Right lobe of liver (tissue), 6 donors: ENCODE results near the gene AREL1. TPM values are rescaled to one million over a fixed set of nuclear protein-coding genes. Genes with fewer than 3 reads are reported as not detected.

Experiments used
- ATAC-seq, 4 donors: fragments of 200-7000 bp; cut with Tn5 transposase; one replicate each; pipeline ENCODE4 v1.9.1; 2020; ENCODE audit warnings: mild to moderate bottlenecking in 4 of 4, moderate library complexity in 4 of 4
- DNase-seq, 3 donors: peaks; one replicate each; pipeline ENCODE4 v3.0.0-alpha.2; 2020
- H3K27ac ChIP-seq, 3 donors: fragments of 200-600 bp; one replicate each; pipeline ENCODE4 v1.8.0; 2022
- H3K27me3 ChIP-seq, 2 donors: fragments of 200-600 bp; one replicate each; pipeline ENCODE4 v1.8.0; 2022
- H3K36me3 ChIP-seq, 4 donors: fragments of 200-600 bp; sonication (generic) in 1 of 4; one replicate each; pipeline versions ENCODE4 v1.5.1 to v1.8.0; 2017 to 2022; ENCODE audit warnings: control low read depth in 1 of 4
- H3K4me1 ChIP-seq, 4 donors: fragments of 200-600 bp; sonication (generic) in 1 of 4; one replicate each; pipeline versions ENCODE4 v1.5.1 to v1.8.0; 2017 to 2022; ENCODE audit warnings: control low read depth in 1 of 4
- H3K4me3 ChIP-seq, 3 donors: fragments of 200-600 bp; one replicate each; pipeline ENCODE4 v1.8.0; 2022
- H3K9me3 ChIP-seq, 4 donors: fragments of 200-600 bp; sonication (generic) in 1 of 4; one replicate each; pipeline versions ENCODE4 v1.5.1 to v1.8.0; 2017 to 2022; ENCODE audit warnings: control low read depth in 1 of 4
- POLR2A ChIP-seq: fragments of 450-650 bp; IDR thresholded peaks from one replicate; pipeline ENCODE4 v1.6.1; 2017; ENCODE audit warnings: antibody characterized with exemption, mild to moderate bottlenecking
- WGBS: methylation state at CpG from one replicate; pipeline ENCODE4 v1.1.6; 2018; ENCODE audit warnings: low coverage, low lambda C conversion rate; ENCODE audit not compliant: insufficient coverage; ENCODE audit errors: missing lambda C conversion rate; 5-methylcytosine and 5-hydroxymethylcytosine counted together
- intact Hi-C, 2 donors: fragments of 100-400 bp; cut with DNase I; formaldehyde crosslinking; loops; one replicate each; pipeline versions ENCODE4 v1.11.2 to v1.14.1; 2022
- total RNA-seq, 6 experiments: library from RNA; depleted of rRNA in 2 of 6; stranded (reverse); fragments of >200 nt in 2 of 6; fragmentation: NEBNext Ultra II Directional in 3 of 6; extraction: Animal tissue kit (Norgen Biotek cat#: 25700) in 3 of 6; gene quantifications; one replicate each; pipeline versions ENCODE4 v1.1.0 to v1.2.4, GENCODE V29; 2016 to 2023
- TF ChIP-seq, protein P1 (sequence below), 4 donors: fragments of 200-600 bp in 3 of 4; fragments of 450-650 bp in 1 of 4; IDR thresholded peaks; one replicate each; pipeline versions ENCODE4 v1.5.1 to v1.8.0; 2016 to 2022; ENCODE audit warnings: antibody characterized with exemption in 4 of 4, mild to moderate bottlenecking in 2 of 4
- donor health status: DM: no; HTN: yes; CAD: no.
- donor health status: DM: no; HTN: no; CAD: no.
- donor health status: DM: no; HTN: no; CAD: no.
- donor health status: DM: no; HTN: yes; CAD: no.
- donor health status: DM: no; HTN: yes; CAD: no.

Gene AREL1
- total RNA-seq, 6 experiments from 2014 or later, result 12.7 to 17.9 (median 15.9) TPM

DNA sequence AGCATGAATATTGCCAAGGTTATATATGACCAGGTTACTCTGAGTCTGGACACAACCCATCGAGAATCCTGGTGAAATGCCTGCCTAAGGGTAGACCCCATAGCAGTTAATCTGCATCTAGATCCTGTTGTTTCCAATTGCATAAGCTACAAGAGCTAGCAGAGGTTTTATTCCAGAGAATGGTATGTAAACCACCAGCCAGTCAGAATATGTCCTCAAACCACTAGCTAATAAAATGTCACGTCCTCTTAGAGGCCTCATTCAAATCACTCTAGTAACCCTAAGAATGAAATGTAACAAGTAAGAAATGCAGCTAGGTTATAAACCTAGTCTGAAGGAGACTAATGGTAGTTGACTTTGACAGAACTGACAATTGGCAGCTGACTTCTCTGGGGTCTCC is 41.3 kb upstream of the AREL1 start:
- intact Hi-C loops, result no loop called here

GRCh38 chr14:74747237-74747636 is 34.4 kb upstream of the AREL1 start:
- H3K27me3 ChIP-seq, result no peaks in the 10 kb centered on the region
- no peaks in the 10 kb centered on the region for H3K4me1 ChIP-seq
- ATAC-seq (no peak), DNase-seq (no peak)
- H3K27ac ChIP-seq, result no peak overlapping the region
- no peaks in the 10 kb centered on the region for H3K9me3 ChIP-seq
- TF ChIP-seq, protein P1, sequence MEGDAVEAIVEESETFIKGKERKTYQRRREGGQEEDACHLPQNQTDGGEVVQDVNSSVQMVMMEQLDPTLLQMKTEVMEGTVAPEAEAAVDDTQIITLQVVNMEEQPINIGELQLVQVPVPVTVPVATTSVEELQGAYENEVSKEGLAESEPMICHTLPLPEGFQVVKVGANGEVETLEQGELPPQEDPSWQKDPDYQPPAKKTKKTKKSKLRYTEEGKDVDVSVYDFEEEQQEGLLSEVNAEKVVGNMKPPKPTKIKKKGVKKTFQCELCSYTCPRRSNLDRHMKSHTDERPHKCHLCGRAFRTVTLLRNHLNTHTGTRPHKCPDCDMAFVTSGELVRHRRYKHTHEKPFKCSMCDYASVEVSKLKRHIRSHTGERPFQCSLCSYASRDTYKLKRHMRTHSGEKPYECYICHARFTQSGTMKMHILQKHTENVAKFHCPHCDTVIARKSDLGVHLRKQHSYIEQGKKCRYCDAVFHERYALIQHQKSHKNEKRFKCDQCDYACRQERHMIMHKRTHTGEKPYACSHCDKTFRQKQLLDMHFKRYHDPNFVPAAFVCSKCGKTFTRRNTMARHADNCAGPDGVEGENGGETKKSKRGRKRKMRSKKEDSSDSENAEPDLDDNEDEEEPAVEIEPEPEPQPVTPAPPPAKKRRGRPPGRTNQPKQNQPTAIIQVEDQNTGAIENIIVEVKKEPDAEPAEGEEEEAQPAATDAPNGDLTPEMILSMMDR (IDR thresholded peaks at IDR 0.05), result no peak
- TF ChIP-seq POLR2A, result no peak
- no peak overlapping the region for H3K4me3 ChIP-seq
- intact Hi-C loops, result no loop called here
- no peaks in the 10 kb centered on the region for H3K36me3 ChIP-seq
- 84% methylated on average over 2 of the region's 2 CpGs for WGBS

More for the DNA sequence above, 41.3 kb upstream of the AREL1 start:
- DNase-seq, result no peak
- H3K4me3 ChIP-seq, result no peak overlapping the region
- no peaks in the 10 kb centered on the region for H3K27me3 ChIP-seq
- no peak for ATAC-seq
- H3K9me3 ChIP-seq, result no peaks in the 10 kb centered on the region
- TF ChIP-seq POLR2A, result no peak
- TF ChIP-seq, protein P1 (IDR thresholded peaks at IDR 0.05), result no peak
- H3K4me1 ChIP-seq, result no peaks in the 10 kb centered on the region
- H3K36me3 ChIP-seq, result no peaks in the 10 kb centered on the region
- 56% methylated on average over 2 of the region's 2 CpGs for WGBS
- no peak overlapping the region for H3K27ac ChIP-seq

DNA sequence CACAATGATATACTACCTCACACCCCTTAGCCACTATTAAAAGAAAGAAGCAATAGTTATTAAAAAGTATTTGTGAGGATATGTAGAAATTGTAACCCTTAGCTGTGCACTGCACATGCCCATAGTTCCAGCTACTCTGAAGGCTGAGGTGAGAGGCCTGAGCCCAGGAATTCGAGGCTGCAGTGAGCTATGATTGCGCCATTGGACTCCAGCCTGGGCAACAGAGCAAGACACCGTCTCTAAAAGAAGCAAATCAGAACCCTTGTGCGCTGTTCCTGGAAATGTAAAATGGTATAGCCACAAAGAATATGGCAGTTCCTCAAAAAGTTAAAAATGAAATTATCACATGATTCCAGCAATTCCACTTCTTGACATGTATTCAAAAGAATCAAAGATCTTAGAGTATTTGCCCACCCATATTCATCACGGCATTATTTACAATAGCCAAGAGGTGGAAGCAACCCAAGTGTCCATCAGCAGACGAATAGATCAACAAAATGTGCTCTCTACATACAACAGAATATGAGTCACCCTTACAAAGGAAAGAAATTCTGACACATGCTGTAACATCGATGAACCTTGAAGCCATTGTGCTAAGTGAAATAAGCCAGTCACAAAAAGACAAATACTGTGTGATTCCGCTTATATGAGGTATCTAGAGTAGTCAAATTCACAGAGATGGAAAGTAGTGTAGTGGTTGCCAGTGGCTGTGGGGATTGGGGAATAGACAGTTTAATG is 26.6 kb upstream of the AREL1 start:
- no peaks in the 10 kb centered on the region for H3K4me1 ChIP-seq
- H3K4me3 ChIP-seq, result no peak overlapping the region
- H3K27me3 ChIP-seq, result no peaks in the 10 kb centered on the region
- TF ChIP-seq, protein P1 (IDR thresholded peaks at IDR 0.05), result no peak
- TF ChIP-seq POLR2A, result no peak
- H3K36me3 ChIP-seq, result peaks cover 2 to 26% (median 7%) of the 10 kb centered on the region in 4 donors
- no peak overlapping the region for H3K27ac ChIP-seq
- ATAC-seq (no peak), DNase-seq (no peak)
- intact Hi-C loops, result no loop called here
- WGBS, result 89% methylated on average over 7 of the region's 8 CpGs
- no peaks in the 10 kb centered on the region for H3K9me3 ChIP-seq

GRCh38 chr14:74737753-74738325 is 25.0 kb upstream of the AREL1 start:
- no peaks in the 10 kb centered on the region for H3K4me1 ChIP-seq
- H3K9me3 ChIP-seq, result no peaks in the 10 kb centered on the region
- no peaks in the 10 kb centered on the region for H3K27me3 ChIP-seq
- DNase-seq (no peak), ATAC-seq (no peak)
- intact Hi-C loops, result no loop called here
- peaks cover 2 to 42% (median 12%) of the 10 kb centered on the region in 4 donors for H3K36me3 ChIP-seq
- no peak overlapping the region for H3K4me3 ChIP-seq
- WGBS, result 91% methylated on average over 4 of the region's 4 CpGs
- H3K27ac ChIP-seq, result no peak overlapping the region
- no peak for TF ChIP-seq POLR2A
- TF ChIP-seq, protein P1 (IDR thresholded peaks at IDR 0.05), result no peak
